ENCODE results near the gene TMEM72. TPM values are rescaled to one million over a fixed set of nuclear protein-coding genes. Genes with fewer than 3 reads are reported as not detected.

TMEM72 gene
- polyA plus RNA-seq, 1 donor (not counting 4 experiments of a cell fraction or from before 2014, with no cell fraction given), result not detected

GRCh38 chr10:44959247-44960087 lies 48.3 kb downstream of the TMEM72 start, which contains the start of gene RASSF4:
Gene RASSF4 (plus strand): TSS chr10:44959802. CDS start chr10:44970203, 10,401 bp downstream.
- H2AFZ ChIP-seq (ENCODE audit: control insufficient read depth, low read length), result peak within 1 kb of the TSS; percentile 77
- dilution Hi-C loops (cut with MboI; ENCODE audit: extremely low pct_ligation_motif_present, low sequenced_read_pairs), result no loop called here
- peak within 1 kb of the TSS; percentile 81 for H3K9ac ChIP-seq (ENCODE audit: control insufficient read depth, extremely low read depth, insufficient read depth, low read length)
- H3K4me1 ChIP-seq (ENCODE audit: control insufficient read depth, extremely low read depth, insufficient read depth, low read length), result peaks cover 14% of the 10 kb centered on the region
- H3K27ac ChIP-seq (ENCODE audit: control insufficient read depth, insufficient read depth, low read length), result peak within 1 kb of the TSS; percentile 42
- H3K9me1 ChIP-seq (ENCODE audit: control insufficient read depth, extremely low read depth, insufficient read depth, low read length), result no peaks in the 10 kb centered on the region
- H3K4me2 ChIP-seq (ENCODE audit: control insufficient read depth, extremely low read depth, insufficient read depth, low read depth, low read length), result peak within 1 kb of the TSS; percentile 99
- H3K27me3 ChIP-seq (ENCODE audit: control insufficient read depth, extremely low read depth, insufficient read depth, low read length), result no peaks in the 10 kb centered on the region
- no peak for FAIRE-seq
- no peaks in the 10 kb centered on the region for H3K79me2 ChIP-seq (ENCODE audit: control insufficient read depth, insufficient read depth, low read length)
- no peaks in the 10 kb centered on the region for H3K9me3 ChIP-seq (ENCODE audit: control insufficient read depth, low read depth, low read length)
- H3K36me3 ChIP-seq (ENCODE audit: control insufficient read depth in 2 of 2, extremely low read depth in 1 of 2, insufficient read depth in 2 of 2, low read length in 2 of 2), result peaks cover 0 to 2% of the 10 kb centered on the region in 2 experiments
- no peak for DNase-seq (ENCODE audit: low read depth, low spot score)
- no peak for TF ChIP-seq CTCF (optimal IDR thresholded peaks at IDR 0.05 in 1 of 3, IDR thresholded peaks at IDR 0.05 in 1 of 3, conservative IDR thresholded peaks at IDR 0.05 in 1 of 3; ENCODE audit: extremely low read depth in 1 of 3, insufficient read depth in 2 of 3, low read length in 3 of 3)
- TF ChIP-seq EZH2 (IDR thresholded peaks at IDR 0.05; ENCODE audit: low read length), result no peak
- H3K4me3 ChIP-seq (ENCODE audit: control insufficient read depth in 2 of 3, extremely low read depth in 1 of 3, insufficient read depth in 2 of 3, low read depth in 1 of 3, low read length in 3 of 3), result peak within 1 kb of the TSS; percentile 72 to 88 (median 85)
- H4K20me1 ChIP-seq (ENCODE audit: control insufficient read depth, extremely low read depth, insufficient read depth, low read length), result no peaks in the 10 kb centered on the region

- Histone ChIP-seq H3K4me1 (ENCODE audit: control insufficient read depth, extremely low read depth, insufficient read depth, low read length) (peaks cover 14% of the 10 kb centered on the region), H3K4me3 (ENCODE audit: control insufficient read depth in 2 of 3, extremely low read depth in 1 of 3, insufficient read depth in 2 of 3, low read depth in 1 of 3, low read length in 3 of 3) (peak overlapping the region in 1 of 3 experiments; percentile 30), H3K27me3 (ENCODE audit: control insufficient read depth, extremely low read depth, insufficient read depth, low read length) (no peaks in the 10 kb centered on the region), H4K20me1 (ENCODE audit: control insufficient read depth, extremely low read depth, insufficient read depth, low read length) (no peaks in the 10 kb centered on the region), H3K9me3 (ENCODE audit: control insufficient read depth, low read depth, low read length) (no peaks in the 10 kb centered on the region), H3K9ac (ENCODE audit: control insufficient read depth, extremely low read depth, insufficient read depth, low read length) (no peak overlapping the region), H3K36me3 (ENCODE audit: control insufficient read depth in 2 of 2, extremely low read depth in 1 of 2, insufficient read depth in 2 of 2, low read length in 2 of 2) (peaks cover 0 to 2% of the 10 kb centered on the region in 2 experiments), H3K4me2 (ENCODE audit: control insufficient read depth, extremely low read depth, insufficient read depth, low read depth, low read length) (peak overlapping the region; percentile 57), H3K79me2 (ENCODE audit: control insufficient read depth, insufficient read depth, low read length) (no peaks in the 10 kb centered on the region), H2AFZ (ENCODE audit: control insufficient read depth, low read length) (no peak overlapping the region), H3K9me1 (ENCODE audit: control insufficient read depth, extremely low read depth, insufficient read depth, low read length) (no peaks in the 10 kb centered on the region), H3K27ac (ENCODE audit: control insufficient read depth, insufficient read depth, low read length) (no peak overlapping the region)
- no peak for DNase-seq (ENCODE audit: low read depth, low spot score)
- no peak for FAIRE-seq
- no peak for TF ChIP-seq CTCF (optimal IDR thresholded peaks at IDR 0.05 in 1 of 3, IDR thresholded peaks at IDR 0.05 in 1 of 3, conservative IDR thresholded peaks at IDR 0.05 in 1 of 3; ENCODE audit: extremely low read depth in 1 of 3, insufficient read depth in 2 of 3, low read length in 3 of 3)
- TF ChIP-seq EZH2 (IDR thresholded peaks at IDR 0.05; ENCODE audit: low read length), result no peak
- dilution Hi-C loops (cut with MboI; ENCODE audit: extremely low pct_ligation_motif_present, low sequenced_read_pairs), result no loop called here
Measured at GRCh38 chr10:44960088-44960460, 48.9 kb downstream of the TMEM72 start.
